ENCODE measurements around the gene DIAPH2.

Gene DIAPH2

GRCh38 chrX:97234471-97235081 is 549.9 kb downstream of the DIAPH2 start:
- no peaks in the 10 kb centered on the region for H3K4me1 Mint-ChIP-seq (ENCODE audit: low read depth)
- peaks cover 2% of the 10 kb centered on the region for H3K36me3 Mint-ChIP-seq
- H3K9me3 Mint-ChIP-seq (ENCODE audit: low read depth) = no peaks in the 10 kb centered on the region
- no peak overlapping the region for H3K4me3 Mint-ChIP-seq
- H3K27me3 Mint-ChIP-seq = no peaks in the 10 kb centered on the region
- no peak overlapping the region for H3K27ac Mint-ChIP-seq

- Mint-ChIP-seq H3K4me3 (no peak overlapping the region), H3K9me3 (ENCODE audit: low read depth) (no peaks in the 10 kb centered on the region), H3K36me3 (peaks cover 2% of the 10 kb centered on the region), H3K27ac (no peak overlapping the region), H3K27me3 (no peaks in the 10 kb centered on the region), H3K4me1 (ENCODE audit: low read depth) (no peaks in the 10 kb centered on the region)
These were observed 554.0 kb downstream of the DIAPH2 start for GRCh38 chrX:97238632-97239031.

GRCh38 chrX:97252111-97252510 is 567.5 kb downstream of the DIAPH2 start:
- H3K36me3 Mint-ChIP-seq = no peaks in the 10 kb centered on the region
- no peak overlapping the region for H3K27ac Mint-ChIP-seq
- no peaks in the 10 kb centered on the region for H3K9me3 Mint-ChIP-seq (ENCODE audit: low read depth)
- no peaks in the 10 kb centered on the region for H3K4me1 Mint-ChIP-seq (ENCODE audit: low read depth)
- H3K27me3 Mint-ChIP-seq = no peaks in the 10 kb centered on the region
- H3K4me3 Mint-ChIP-seq = no peak overlapping the region

- Mint-ChIP-seq H3K4me3 (no peak overlapping the region), H3K27me3 (no peaks in the 10 kb centered on the region), H3K27ac (no peak overlapping the region), H3K9me3 (ENCODE audit: low read depth) (no peaks in the 10 kb centered on the region), H3K4me1 (ENCODE audit: low read depth) (no peaks in the 10 kb centered on the region), H3K36me3 (peaks cover 6% of the 10 kb centered on the region)
These were observed 576.0 kb downstream of the DIAPH2 start for GRCh38 chrX:97260679-97261078.

GRCh38 chrX:97266406-97267121 is 581.9 kb downstream of the DIAPH2 start:
- Mint-ChIP-seq H3K27me3 (no peaks in the 10 kb centered on the region), H3K9me3 (ENCODE audit: low read depth) (no peaks in the 10 kb centered on the region), H3K4me1 (ENCODE audit: low read depth) (no peaks in the 10 kb centered on the region), H3K4me3 (no peak overlapping the region), H3K27ac (no peak overlapping the region), H3K36me3 (peaks cover 2% of the 10 kb centered on the region)

- no peak overlapping the region for H3K27ac Mint-ChIP-seq
- H3K4me3 Mint-ChIP-seq = no peak overlapping the region
- H3K9me3 Mint-ChIP-seq (ENCODE audit: low read depth) = no peaks in the 10 kb centered on the region
- no peaks in the 10 kb centered on the region for H3K36me3 Mint-ChIP-seq
- no peaks in the 10 kb centered on the region for H3K27me3 Mint-ChIP-seq
- H3K4me1 Mint-ChIP-seq (ENCODE audit: low read depth) = no peaks in the 10 kb centered on the region
These were observed 582.9 kb downstream of the DIAPH2 start for GRCh38 chrX:97267396-97268181.

GRCh38 chrX:97268182-97268680 is 583.6 kb downstream of the DIAPH2 start:
- Mint-ChIP-seq H3K36me3 (no peaks in the 10 kb centered on the region), H3K27ac (no peak overlapping the region), H3K4me3 (no peak overlapping the region)

GRCh38 chrX:97284531-97284930 is 599.9 kb downstream of the DIAPH2 start:
- no peak overlapping the region for H3K4me3 Mint-ChIP-seq
- H3K36me3 Mint-ChIP-seq = peaks cover 3% of the 10 kb centered on the region
- H3K27ac Mint-ChIP-seq = no peak overlapping the region
- H3K4me1 Mint-ChIP-seq (ENCODE audit: low read depth) = no peaks in the 10 kb centered on the region
- H3K27me3 Mint-ChIP-seq = no peaks in the 10 kb centered on the region
- H3K9me3 Mint-ChIP-seq (ENCODE audit: low read depth) = no peaks in the 10 kb centered on the region

More at GRCh38 chrX:97268182-97268680, 583.6 kb downstream of the DIAPH2 start:
- no peaks in the 10 kb centered on the region for H3K4me1 Mint-ChIP-seq (ENCODE audit: low read depth)
- H3K27me3 Mint-ChIP-seq = no peaks in the 10 kb centered on the region
- no peaks in the 10 kb centered on the region for H3K9me3 Mint-ChIP-seq (ENCODE audit: low read depth)

GRCh38 chrX:97290199-97290598 is 605.6 kb downstream of the DIAPH2 start:
- Mint-ChIP-seq H3K4me3 (no peak overlapping the region), H3K27me3 (no peaks in the 10 kb centered on the region), H3K9me3 (ENCODE audit: low read depth) (no peaks in the 10 kb centered on the region), H3K4me1 (ENCODE audit: low read depth) (no peaks in the 10 kb centered on the region), H3K36me3 (peaks cover 5% of the 10 kb centered on the region), H3K27ac (no peak overlapping the region)

- Mint-ChIP-seq H3K27me3 (no peaks in the 10 kb centered on the region), H3K9me3 (ENCODE audit: low read depth) (no peaks in the 10 kb centered on the region), H3K27ac (no peak overlapping the region), H3K4me1 (ENCODE audit: low read depth) (no peaks in the 10 kb centered on the region), H3K36me3 (peaks cover 6% of the 10 kb centered on the region), H3K4me3 (no peak overlapping the region)
These were observed 609.4 kb downstream of the DIAPH2 start for GRCh38 chrX:97294041-97294440.

GRCh38 chrX:97295954-97296353 is 611.3 kb downstream of the DIAPH2 start:
- peaks cover 9% of the 10 kb centered on the region for H3K36me3 Mint-ChIP-seq
- no peaks in the 10 kb centered on the region for H3K4me1 Mint-ChIP-seq (ENCODE audit: low read depth)
- no peak overlapping the region for H3K27ac Mint-ChIP-seq
- no peaks in the 10 kb centered on the region for H3K27me3 Mint-ChIP-seq
- no peaks in the 10 kb centered on the region for H3K9me3 Mint-ChIP-seq (ENCODE audit: low read depth)
- no peak overlapping the region for H3K4me3 Mint-ChIP-seq

- H3K9me3 Mint-ChIP-seq (ENCODE audit: low read depth) = no peaks in the 10 kb centered on the region
- no peak overlapping the region for H3K27ac Mint-ChIP-seq
- peaks cover 2% of the 10 kb centered on the region for H3K36me3 Mint-ChIP-seq
- no peaks in the 10 kb centered on the region for H3K27me3 Mint-ChIP-seq
- no peaks in the 10 kb centered on the region for H3K4me1 Mint-ChIP-seq (ENCODE audit: low read depth)
- no peak overlapping the region for H3K4me3 Mint-ChIP-seq
These were observed 622.3 kb downstream of the DIAPH2 start for GRCh38 chrX:97306771-97307470.

- H3K27ac Mint-ChIP-seq = no peak overlapping the region
- no peak overlapping the region for H3K4me3 Mint-ChIP-seq
- peaks cover 2% of the 10 kb centered on the region for H3K36me3 Mint-ChIP-seq
- no peaks in the 10 kb centered on the region for H3K4me1 Mint-ChIP-seq (ENCODE audit: low read depth)
- H3K27me3 Mint-ChIP-seq = no peaks in the 10 kb centered on the region
- H3K9me3 Mint-ChIP-seq (ENCODE audit: low read depth) = no peaks in the 10 kb centered on the region
These were observed 623.5 kb downstream of the DIAPH2 start for GRCh38 chrX:97308171-97308570.

GRCh38 chrX:97309487-97310116 is 625.0 kb downstream of the DIAPH2 start:
- no peak overlapping the region for H3K4me3 Mint-ChIP-seq
- H3K27me3 Mint-ChIP-seq = no peaks in the 10 kb centered on the region
- H3K4me1 Mint-ChIP-seq (ENCODE audit: low read depth) = no peaks in the 10 kb centered on the region
- H3K36me3 Mint-ChIP-seq = peaks cover 2% of the 10 kb centered on the region
- no peaks in the 10 kb centered on the region for H3K9me3 Mint-ChIP-seq (ENCODE audit: low read depth)
- no peak overlapping the region for H3K27ac Mint-ChIP-seq
